Neural cell (in vitro differentiated cells): Measurements from ENCODE around the gene PRG2. TPM values are rescaled to one million over a fixed set of nuclear protein-coding genes. Genes with fewer than 3 reads are reported as not detected.

Experiments used
- H2AFZ ChIP-seq: fragments of 200-600, 300-800 bp; sonication (generic), shearing (Covaris generic); 2 replicates; pipeline ENCODE4 v1.6.0; 2014; ENCODE audit warnings: low read depth, mild to moderate bottlenecking, antibody characterized with exemption, low read length, moderate library complexity
- H3F3A ChIP-seq: fragments of 200-600 bp; shearing (Covaris generic); 2 replicates; pipeline ENCODE4 v1.6.1; 2016; ENCODE audit warnings: mild to moderate bottlenecking, moderate library complexity, mixed read lengths, antibody characterized with exemption, low read length; ENCODE audit not compliant: insufficient read depth, poor library complexity, severe bottlenecking
- H3K27ac ChIP-seq: fragments of 200-600, 300-800 bp; sonication (generic), shearing (Covaris generic); 2 replicates; pipeline ENCODE4 v1.5.1; 2014; ENCODE audit warnings: mild to moderate bottlenecking, low read length, moderate library complexity
- H3K27me3 ChIP-seq: fragments of 300-800, 200-600 bp; sonication (generic), shearing (Covaris generic); 2 replicates; pipeline ENCODE4 v1.6.0; 2014; ENCODE audit warnings: mild to moderate bottlenecking, low read depth, low read length, moderate library complexity; ENCODE audit not compliant: insufficient read depth
- H3K36me3 ChIP-seq: fragments of 300-800, 200-600 bp; sonication (generic), shearing (Covaris generic); 2 replicates; pipeline ENCODE4 v1.5.1; 2014; ENCODE audit warnings: mild to moderate bottlenecking, antibody characterized with exemption, low read length, moderate library complexity; ENCODE audit not compliant: insufficient read depth
- H3K4me2 ChIP-seq: fragments of 300-800, 200-600 bp; sonication (generic), shearing (Covaris generic); 2 replicates; pipeline ENCODE4 v1.6.0; 2014; ENCODE audit warnings: mild to moderate bottlenecking, low read length
- H3K4me3 ChIP-seq: fragments of 300-800, 200-600 bp; sonication (generic), shearing (Covaris generic); 2 replicates; pipeline ENCODE4 v1.5.1; 2014; ENCODE audit warnings: mild to moderate bottlenecking, low read length, moderate library complexity
- H3K79me2 ChIP-seq: fragments of 200-600 bp; shearing (Covaris generic); replicated peaks from 2 replicates; pipeline ENCODE4 v1.6.0; 2014; ENCODE audit warnings: mild to moderate bottlenecking, low read length, moderate library complexity; ENCODE audit not compliant: insufficient read depth
- H3K9ac ChIP-seq: fragments of 300-800, 200-600 bp; sonication (generic), shearing (Covaris generic); 2 replicates; pipeline ENCODE4 v1.6.1; 2016; ENCODE audit warnings: mild to moderate bottlenecking, low read length, mixed read lengths
- H3K9me2 ChIP-seq: fragments of 200-600 bp; shearing (Covaris generic); 2 replicates; pipeline ENCODE4 v1.6.1; 2016; ENCODE audit warnings: mild to moderate bottlenecking, low read length, mixed read lengths; ENCODE audit not compliant: insufficient read depth
- H3K9me3 ChIP-seq: fragments of 200-600, 300-800 bp; sonication (generic), shearing (Covaris generic); 2 replicates; pipeline ENCODE4 v1.6.1; 2016; ENCODE audit warnings: mild to moderate bottlenecking, mixed run types, low read length, moderate library complexity, mixed read lengths
- H4K20me1 ChIP-seq: fragments of 200-600 bp; shearing (Covaris generic); 2 replicates; pipeline ENCODE4 v1.6.1; 2016; ENCODE audit warnings: mild to moderate bottlenecking, mixed run types; ENCODE audit not compliant: insufficient read depth
- EP300 ChIP-seq: fragments of 450-650 bp; conservative IDR thresholded peaks from 2 replicates; pipeline ENCODE4 v1.6.1; 2014; ENCODE audit warnings: antibody characterized with exemption, mild to moderate bottlenecking, moderate library complexity; ENCODE audit not compliant: poor library complexity, severe bottlenecking
- EZH2 ChIP-seq: fragments of 200-600, 300-800 bp; shearing (Covaris generic), sonication (generic); IDR thresholded peaks from 2 replicates; pipeline ENCODE4 v1.6.1; 2014; ENCODE audit warnings: antibody characterized with exemption, low read length, borderline replicate concordance, mild to moderate bottlenecking; ENCODE audit not compliant: insufficient read depth, poor library complexity, severe bottlenecking
- MXI1 ChIP-seq: fragments of 450-650 bp; conservative IDR thresholded peaks from 2 replicates; pipeline ENCODE4 v1.6.1; 2014; ENCODE audit warnings: antibody characterized with exemption, mild to moderate bottlenecking; ENCODE audit not compliant: poor library complexity, severe bottlenecking
- RAD21 ChIP-seq: fragments of 450-650 bp; conservative IDR thresholded peaks from 2 replicates; pipeline ENCODE4 v1.6.1; 2014; ENCODE audit warnings: antibody characterized with exemption, mild to moderate bottlenecking, moderate library complexity
- REST ChIP-seq: IDR thresholded peaks from 2 replicates; pipeline ENCODE4 v1.6.1; 2012; ENCODE audit warnings: borderline replicate concordance
- SMC3 ChIP-seq: fragments of 450-650 bp; conservative IDR thresholded peaks from 2 replicates; pipeline ENCODE4 v1.6.1; 2014; ENCODE audit warnings: antibody characterized with exemption, mild to moderate bottlenecking, moderate library complexity; ENCODE audit not compliant: poor library complexity
- polyA plus RNA-seq: library from polyadenylated mRNA; depleted of rRNA; stranded (reverse); fragments of >200 nt; gene quantifications from 2 replicates; pipeline ENCODE4 v1.2.3, GENCODE V29; 2014

Gene PRG2
- polyA plus RNA-seq, 1 donor from 2014 or later, result not detected

GRCh38 chr11:57395905-57396623 lies 5.6 kb upstream of the PRG2 start:
- TF ChIP-seq RAD21, result no peak
- no peak for TF ChIP-seq REST
- Histone ChIP-seq H3K9me2 (no peaks in the 10 kb centered on the region), H2AFZ (no peak overlapping the region), H3K79me2 (no peaks in the 10 kb centered on the region), H3K27ac (no peak overlapping the region), H3K4me3 (no peak overlapping the region), H3K27me3 (no peaks in the 10 kb centered on the region), H3K9me3 (no peaks in the 10 kb centered on the region), H3F3A (no peaks in the 10 kb centered on the region), H3K36me3 (no peaks in the 10 kb centered on the region), H4K20me1 (no peaks in the 10 kb centered on the region), H3K4me2 (no peak overlapping the region), H3K9ac (no peak overlapping the region)

GRCh38 chr11:57394203-57394965 lies 3.9 kb upstream of the PRG2 start:
- Histone ChIP-seq H3K79me2 (no peaks in the 10 kb centered on the region), H3K9ac (no peak overlapping the region), H3K4me2 (no peak overlapping the region), H3K27me3 (no peaks in the 10 kb centered on the region), H3K4me3 (no peak overlapping the region), H3K36me3 (no peaks in the 10 kb centered on the region), H2AFZ (no peak overlapping the region), H3F3A (no peaks in the 10 kb centered on the region), H4K20me1 (no peaks in the 10 kb centered on the region), H3K9me2 (no peaks in the 10 kb centered on the region), H3K9me3 (no peaks in the 10 kb centered on the region), H3K27ac (no peak overlapping the region)
- TF ChIP-seq EP300 (no peak), REST (no peak), SMC3 (no peak)

GRCh38 chr11:57392763-57393105 lies 2.3 kb upstream of the PRG2 start:
- H3K27me3 ChIP-seq, result no peaks in the 10 kb centered on the region
- H3K4me3 ChIP-seq, result no peak overlapping the region
- no peaks in the 10 kb centered on the region for H3F3A ChIP-seq
- H3K9me2 ChIP-seq, result no peaks in the 10 kb centered on the region
- H3K36me3 ChIP-seq, result no peaks in the 10 kb centered on the region
- no peaks in the 10 kb centered on the region for H4K20me1 ChIP-seq
- H3K79me2 ChIP-seq, result no peaks in the 10 kb centered on the region
- no peak overlapping the region for H3K9ac ChIP-seq
- H3K9me3 ChIP-seq, result no peaks in the 10 kb centered on the region
- H3K4me2 ChIP-seq, result no peak overlapping the region
- TF ChIP-seq EZH2 (no peak), MXI1 (no peak)
- H2AFZ ChIP-seq, result no peak overlapping the region
- no peak overlapping the region for H3K27ac ChIP-seq
